Panc1 (cell line): ENCODE measurements around the gene PGGHG. TPM values are rescaled to one million over a fixed set of nuclear protein-coding genes. Genes with fewer than 3 reads are reported as not detected.

ENCODE experiments used
- ATAC-seq: fragments of 200-7000 bp; cut with Tn5 transposase; 2 replicates; pipeline ENCODE4 v1.9.1; 2020; ENCODE audit warnings: mild to moderate bottlenecking, moderate library complexity
- BruUV-seq: library from RNA; stranded (reverse); fragments of 400-500 nt; replicated peaks from 2 replicates; lab custom pipeline; 2021; lab: Mats Ljungman, UMichigan
- CTCF ChIA-PET: fragments of 300-600 bp; sonication (Branson Sonifier 250); formaldehyde crosslinking; loops from one replicate; lab custom pipeline; 2022; ENCODE audit warnings: antibody characterized with exemption; lab: Charles Lee
- POLR2A ChIA-PET: fragments of 300-600 bp; sonication (Branson Sonifier 250); formaldehyde crosslinking; loops from one replicate; lab custom pipeline; 2022; ENCODE audit warnings: antibody characterized with exemption; lab: Charles Lee
- DNase-seq: peaks from one replicate; pipeline ENCODE4 v3.0.0-alpha.2; 2010; ENCODE audit warnings: low read depth, low spot score
- H3K27ac ChIP-seq: 2 replicates; pipeline ENCODE4 v1.5.1; 2011; ENCODE audit warnings: mild to moderate bottlenecking, low read length, inconsistent platforms
- H3K27me3 ChIP-seq: fragments of 200-500 bp; sonication (Bioruptor generic); 2 replicates; pipeline ENCODE4 v1.6.0; 2014; ENCODE audit warnings: low read length, inconsistent platforms; ENCODE audit not compliant: control insufficient read depth, insufficient read depth
- H3K36me3 ChIP-seq: fragments of 200-500 bp; sonication (Bioruptor generic); 2 replicates; pipeline ENCODE4 v1.5.1; 2014; ENCODE audit warnings: inconsistent platforms, mild to moderate bottlenecking, low read length, moderate library complexity; ENCODE audit not compliant: control insufficient read depth, insufficient read depth
- H3K4me1 ChIP-seq: 2 replicates; pipeline ENCODE4 v1.5.1; 2011; ENCODE audit warnings: inconsistent platforms, mild to moderate bottlenecking, low read length, moderate library complexity; ENCODE audit not compliant: control insufficient read depth, insufficient read depth
- H3K4me3 ChIP-seq, 2 experiments: 2 replicates each; pipeline ENCODE4 v1.5.1; 2011 to 2012; ENCODE audit warnings: low read depth in 2 of 2, low read length in 2 of 2, mild to moderate bottlenecking in 2 of 2, inconsistent platforms in 1 of 2, moderate library complexity in 1 of 2
- H3K9me3 ChIP-seq: fragments of 200-500 bp; sonication (Bioruptor generic); 2 replicates; pipeline ENCODE4 v1.5.1; 2014; ENCODE audit warnings: low read depth, mild to moderate bottlenecking, inconsistent platforms, low read length, moderate library complexity; ENCODE audit not compliant: control insufficient read depth, insufficient read depth
- CTCF ChIP-seq: fragments of 450-650 bp; IDR thresholded peaks from 2 replicates; pipeline ENCODE4 v1.5.1; 2017; ENCODE audit warnings: mild to moderate bottlenecking
- POLR2AphosphoS5 ChIP-seq: IDR thresholded peaks from 2 replicates; pipeline ENCODE4 v1.6.1; 2012; ENCODE audit warnings: mild to moderate bottlenecking, low read depth, low read length, moderate library complexity
- SIN3A ChIP-seq: IDR thresholded peaks from 2 replicates; pipeline ENCODE4 v1.6.1; 2012; ENCODE audit warnings: low read depth, mild to moderate bottlenecking, low read length, moderate library complexity, borderline replicate concordance; ENCODE audit not compliant: insufficient read depth
- TCF7L2 ChIP-seq: IDR thresholded peaks from 2 replicates; pipeline ENCODE4 v1.6.1; 2011; ENCODE audit warnings: mild to moderate bottlenecking, low read depth, low read length, inconsistent platforms
- in situ Hi-C: cut with HindIII; loops from 2 replicates; pipeline ENCODE4 v1.10.0; 2016; ENCODE audit warnings: low sequenced_read_pairs, low pct_unique_long_range_greater_than_20kb
- intact Hi-C: fragments of 100-400 bp; cut with micrococcal nuclease; formaldehyde crosslinking; loops from one replicate; pipeline ENCODE4 v1.10.0; 2022; ENCODE audit not compliant: unreplicated experiment
- total RNA-seq: library from RNA; stranded (reverse); gene quantifications from one replicate; pipeline ENCODE4 v1.2.1, GENCODE V29; 2021; ENCODE audit not compliant: unreplicated experiment
- TF ChIP-seq, protein P1 (sequence below), 2 experiments: IDR thresholded peaks; 2 replicates each; pipeline ENCODE4 v1.6.1; 2011 to 2012; ENCODE audit warnings: low read depth in 2 of 2, control low read depth in 1 of 2, low read length in 1 of 2, mild to moderate bottlenecking in 1 of 2, moderate library complexity in 1 of 2; ENCODE audit not compliant: insufficient read depth in 1 of 2

Gene PGGHG
- total RNA-seq, 1 experiment from 2014 or later, result 115 TPM

DNA sequence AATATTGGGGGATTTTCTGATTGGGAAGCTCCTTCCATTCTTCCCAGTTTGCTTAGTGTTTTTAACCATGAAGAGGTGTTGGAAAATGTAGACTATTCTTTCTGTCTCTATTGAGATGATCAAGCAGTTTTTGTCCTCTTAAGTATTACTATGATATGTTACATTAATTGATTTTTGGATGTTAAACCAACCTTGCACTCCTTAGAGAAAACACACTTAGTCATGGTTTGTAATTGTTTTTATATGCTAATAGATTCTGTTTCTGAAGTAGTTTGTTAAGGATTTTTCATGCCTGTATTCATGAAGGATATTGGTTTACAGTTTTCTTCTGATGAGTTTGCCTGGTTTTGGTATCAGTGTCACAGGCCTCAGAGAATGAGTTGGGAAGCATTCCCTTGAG, 12.7 kb upstream of the PGGHG start:
- POLR2A ChIA-PET, result interaction anchor here (0.6 kb wide), 1 partner anchor 959 kb away, joined by 3 read pairs; no protein-coding TSS in a partner anchor
- TF ChIP-seq, protein P1, sequence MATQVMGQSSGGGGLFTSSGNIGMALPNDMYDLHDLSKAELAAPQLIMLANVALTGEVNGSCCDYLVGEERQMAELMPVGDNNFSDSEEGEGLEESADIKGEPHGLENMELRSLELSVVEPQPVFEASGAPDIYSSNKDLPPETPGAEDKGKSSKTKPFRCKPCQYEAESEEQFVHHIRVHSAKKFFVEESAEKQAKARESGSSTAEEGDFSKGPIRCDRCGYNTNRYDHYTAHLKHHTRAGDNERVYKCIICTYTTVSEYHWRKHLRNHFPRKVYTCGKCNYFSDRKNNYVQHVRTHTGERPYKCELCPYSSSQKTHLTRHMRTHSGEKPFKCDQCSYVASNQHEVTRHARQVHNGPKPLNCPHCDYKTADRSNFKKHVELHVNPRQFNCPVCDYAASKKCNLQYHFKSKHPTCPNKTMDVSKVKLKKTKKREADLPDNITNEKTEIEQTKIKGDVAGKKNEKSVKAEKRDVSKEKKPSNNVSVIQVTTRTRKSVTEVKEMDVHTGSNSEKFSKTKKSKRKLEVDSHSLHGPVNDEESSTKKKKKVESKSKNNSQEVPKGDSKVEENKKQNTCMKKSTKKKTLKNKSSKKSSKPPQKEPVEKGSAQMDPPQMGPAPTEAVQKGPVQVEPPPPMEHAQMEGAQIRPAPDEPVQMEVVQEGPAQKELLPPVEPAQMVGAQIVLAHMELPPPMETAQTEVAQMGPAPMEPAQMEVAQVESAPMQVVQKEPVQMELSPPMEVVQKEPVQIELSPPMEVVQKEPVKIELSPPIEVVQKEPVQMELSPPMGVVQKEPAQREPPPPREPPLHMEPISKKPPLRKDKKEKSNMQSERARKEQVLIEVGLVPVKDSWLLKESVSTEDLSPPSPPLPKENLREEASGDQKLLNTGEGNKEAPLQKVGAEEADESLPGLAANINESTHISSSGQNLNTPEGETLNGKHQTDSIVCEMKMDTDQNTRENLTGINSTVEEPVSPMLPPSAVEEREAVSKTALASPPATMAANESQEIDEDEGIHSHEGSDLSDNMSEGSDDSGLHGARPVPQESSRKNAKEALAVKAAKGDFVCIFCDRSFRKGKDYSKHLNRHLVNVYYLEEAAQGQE (IDR thresholded peaks at IDR 0.05; ENCODE audit: insufficient read depth in 1 of 2, low read depth in 2 of 2, low read length in 1 of 2), result no peak; a peak in 1 of 4 replicates
- TF ChIP-seq SIN3A (no peak), CTCF (no peak), POLR2AphosphoS5 (no peak), TCF7L2 (no peak)
- no TSS peak for BruUV-seq
- Histone ChIP-seq H3K27me3 (peaks cover 3% of the 10 kb centered on the region), H3K27ac (no peak overlapping the region), H3K4me1 (peaks cover 8% of the 10 kb centered on the region; the same call in 1 of the 2 replicates), H3K4me3 (no peak overlapping the region), H3K9me3 (0 out of 2 replicates have a peak, but pooled peaks cover 3% of the 10 kb centered on the region), H3K36me3 (no peaks in the 10 kb centered on the region)
- intact Hi-C loops, result no loop called here
- no peak for ATAC-seq
- no peak for DNase-seq
- in situ Hi-C loops, result no loop called here
- CTCF ChIA-PET, result interaction anchor here (1.0 kb wide), 1 partner anchor 172 kb away, joined by 3 read pairs; no protein-coding TSS in a partner anchor

DNA sequence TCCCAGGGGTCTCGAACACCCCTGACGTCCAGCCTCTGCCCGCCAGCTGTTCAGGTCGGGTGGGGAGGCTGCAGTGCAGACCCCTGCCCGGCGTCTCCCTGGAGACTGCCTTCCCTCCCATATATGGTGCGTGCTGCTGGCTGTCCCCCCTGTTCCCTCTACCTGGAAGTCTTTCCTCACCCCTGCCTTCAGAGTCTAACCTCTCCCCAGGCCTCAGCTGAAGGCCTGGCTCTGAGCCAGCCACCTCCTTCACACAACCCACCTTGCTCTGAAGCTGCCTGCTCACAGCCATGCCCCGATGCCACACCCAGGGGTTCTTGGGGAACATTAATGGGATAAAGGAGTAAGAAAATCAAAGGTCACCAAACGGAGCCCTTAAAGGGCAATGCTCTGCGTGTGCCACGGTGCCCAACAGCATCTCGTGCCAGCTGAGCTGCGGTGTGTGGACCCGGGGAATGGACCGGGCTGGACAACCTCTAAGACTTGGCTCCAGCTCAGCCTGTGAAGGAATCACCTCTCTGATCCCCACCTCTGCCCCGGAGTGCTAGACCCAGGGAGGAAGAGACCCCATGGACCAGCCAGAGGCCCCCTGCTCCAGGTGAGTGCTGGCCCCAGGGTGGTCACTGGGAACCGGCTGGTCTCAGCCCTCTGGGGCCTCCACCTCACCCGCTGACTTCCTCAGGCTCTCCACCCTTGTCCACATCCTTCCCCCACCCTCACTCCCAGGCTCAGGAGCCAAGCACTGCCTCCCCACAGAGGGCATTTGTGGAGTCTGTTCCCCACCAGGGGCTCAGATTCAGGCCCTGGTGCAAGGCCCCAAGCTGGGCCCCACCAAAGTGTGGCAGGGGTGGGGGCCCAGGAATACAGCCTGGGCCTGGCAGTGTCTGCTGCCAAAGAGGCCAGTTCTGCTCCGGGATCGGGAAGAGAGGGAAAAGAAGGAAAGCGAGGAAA, 10.7 kb upstream of the PGGHG start, which contains the start of gene NLRP6:
Gene NLRP6 (plus strand): TSS at position 407 of the 951 bp plus-strand sequence. CDS start 163 bp downstream, at position 570.
- peaks cover 3% of the 10 kb centered on the region for H3K27me3 ChIP-seq
- ChIA-PET CTCF (interaction anchor here (0.5 kb wide), 1 partner anchor 81 kb away, joined by 6 read pairs; no protein-coding TSS in a partner anchor), POLR2A (interaction anchor here (0.6 kb wide), 1 partner anchor 34 kb away, joined by 3 read pairs; no protein-coding TSS in a partner anchor)
- intact Hi-C loops (no loop called here), in situ Hi-C loops (no loop called here)
- H3K9me3 ChIP-seq, result 0 out of 2 replicates have a peak, but pooled peaks cover 3% of the 10 kb centered on the region
- no peaks in the 10 kb centered on the region for H3K36me3 ChIP-seq
- ATAC-seq, result no peak
- no peak within 1 kb of the TSS for H3K4me3 ChIP-seq
- peaks cover 12% of the 10 kb centered on the region; the same call in 1 of the 2 replicates for H3K4me1 ChIP-seq
- no peak for TF ChIP-seq POLR2AphosphoS5
- TF ChIP-seq TCF7L2, result no peak
- TF ChIP-seq, protein P1 (IDR thresholded peaks at IDR 0.05; ENCODE audit: insufficient read depth in 1 of 2, low read depth in 2 of 2, low read length in 1 of 2), result no peak
- no peak for TF ChIP-seq SIN3A
- TF ChIP-seq CTCF, result no peak
- no TSS peak for BruUV-seq
- DNase-seq, result no peak
- H3K27ac ChIP-seq, result no peak within 1 kb of the TSS
